Astrocyte of the spinal cord (primary cell): ENCODE measurements around the gene LMX1A.

Experiments
- DNase-seq: peaks from one replicate; pipeline ENCODE4 v3.0.0; 2011; ENCODE audit warnings: low read depth, low spot score
- H3K4me3 ChIP-seq: 2 replicates; pipeline ENCODE4 v1.5.1; 2011; ENCODE audit warnings: low read depth, mild to moderate bottlenecking, low read length, moderate library complexity
- in situ Hi-C: cut with HindIII; loops from 2 replicates; pipeline ENCODE4 v1.10.0; 2017; ENCODE audit warnings: low sequenced_read_pairs
- TF ChIP-seq, protein P1 (sequence below): IDR thresholded peaks from 2 replicates; pipeline ENCODE4 v1.5.1; 2012; ENCODE audit warnings: low read depth, mild to moderate bottlenecking, low read length, inconsistent platforms

LMX1A gene

DNA sequence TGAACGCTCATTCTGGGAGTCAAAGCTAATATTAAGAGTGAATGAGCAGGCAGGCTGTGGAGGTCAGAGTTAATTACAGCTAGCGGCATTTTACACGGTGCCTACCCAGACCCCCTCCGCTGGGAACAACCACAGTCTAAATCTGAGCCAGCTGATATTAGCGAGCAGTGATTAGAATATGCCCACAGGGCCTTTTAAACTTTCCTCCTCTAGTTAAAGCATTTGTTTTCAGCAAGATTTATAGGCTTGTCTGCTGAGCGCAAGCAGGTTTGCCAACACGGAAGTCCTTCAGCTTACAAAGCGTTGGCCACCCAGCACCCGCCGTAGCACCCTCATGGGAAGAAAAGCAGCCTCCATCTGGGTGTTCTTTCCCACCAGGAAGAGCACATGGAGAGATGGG lies 72.1 kb downstream of the LMX1A start:
- no peak for DNase-seq
- in situ Hi-C loops = no loop called here
- TF ChIP-seq, protein P1, sequence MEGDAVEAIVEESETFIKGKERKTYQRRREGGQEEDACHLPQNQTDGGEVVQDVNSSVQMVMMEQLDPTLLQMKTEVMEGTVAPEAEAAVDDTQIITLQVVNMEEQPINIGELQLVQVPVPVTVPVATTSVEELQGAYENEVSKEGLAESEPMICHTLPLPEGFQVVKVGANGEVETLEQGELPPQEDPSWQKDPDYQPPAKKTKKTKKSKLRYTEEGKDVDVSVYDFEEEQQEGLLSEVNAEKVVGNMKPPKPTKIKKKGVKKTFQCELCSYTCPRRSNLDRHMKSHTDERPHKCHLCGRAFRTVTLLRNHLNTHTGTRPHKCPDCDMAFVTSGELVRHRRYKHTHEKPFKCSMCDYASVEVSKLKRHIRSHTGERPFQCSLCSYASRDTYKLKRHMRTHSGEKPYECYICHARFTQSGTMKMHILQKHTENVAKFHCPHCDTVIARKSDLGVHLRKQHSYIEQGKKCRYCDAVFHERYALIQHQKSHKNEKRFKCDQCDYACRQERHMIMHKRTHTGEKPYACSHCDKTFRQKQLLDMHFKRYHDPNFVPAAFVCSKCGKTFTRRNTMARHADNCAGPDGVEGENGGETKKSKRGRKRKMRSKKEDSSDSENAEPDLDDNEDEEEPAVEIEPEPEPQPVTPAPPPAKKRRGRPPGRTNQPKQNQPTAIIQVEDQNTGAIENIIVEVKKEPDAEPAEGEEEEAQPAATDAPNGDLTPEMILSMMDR = no peak
- no peak overlapping the region for H3K4me3 ChIP-seq

DNA sequence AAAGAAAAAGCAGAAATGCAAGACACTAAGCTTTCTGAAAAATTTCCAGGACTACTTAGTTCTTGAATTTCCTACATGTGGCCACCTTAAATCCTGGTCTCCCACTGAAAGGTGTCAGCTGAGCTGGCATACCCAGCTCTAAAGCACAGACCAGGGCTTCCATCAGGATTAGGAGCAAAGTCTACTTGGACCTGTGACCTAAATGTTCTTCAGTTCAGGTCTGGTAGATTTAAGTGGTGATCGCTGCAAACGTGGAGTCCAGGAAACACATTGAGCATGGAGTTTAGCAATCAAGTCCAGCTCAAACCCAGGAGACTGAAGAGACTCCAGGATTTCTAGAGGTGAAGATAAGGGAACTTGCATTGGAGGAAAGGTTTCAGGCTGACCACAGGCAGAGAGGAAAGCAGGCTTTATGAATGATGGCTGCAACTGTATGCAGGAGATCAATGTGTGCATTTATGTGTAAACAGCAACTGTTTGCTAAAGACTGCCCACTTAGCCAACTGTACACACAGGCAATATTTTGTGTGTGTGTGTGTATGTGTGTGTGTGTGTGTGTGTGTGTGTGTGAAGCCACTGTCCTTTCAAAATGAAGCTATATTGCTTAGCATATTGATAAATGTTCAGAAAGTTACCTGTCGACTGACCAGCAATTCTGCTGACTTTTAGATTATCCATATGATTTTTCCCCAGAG lies 75.2 kb downstream of the LMX1A start:
- DNase-seq = no peak
- no peak overlapping the region for H3K4me3 ChIP-seq
- TF ChIP-seq, protein P1 = no peak
- in situ Hi-C loops = no loop called here

DNA sequence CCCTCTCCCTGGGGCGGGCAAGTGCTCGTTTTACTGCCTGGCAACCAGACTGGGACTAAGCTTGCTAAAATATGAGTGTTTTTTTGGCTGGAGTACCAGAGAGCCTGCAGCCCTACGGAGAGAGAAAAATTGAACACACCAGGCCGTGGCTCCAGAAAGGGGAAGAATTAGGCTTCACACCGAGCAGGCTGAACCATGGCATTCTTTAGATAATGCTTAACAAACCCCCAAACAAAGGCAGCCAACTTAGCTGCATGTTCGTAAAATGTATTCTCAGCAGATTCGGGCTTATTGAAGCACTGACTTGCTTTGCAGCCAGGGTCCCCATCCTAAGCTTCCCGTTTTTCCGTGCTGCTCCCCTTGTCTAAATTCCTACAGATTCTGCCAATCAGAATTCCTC lies 76.6 kb downstream of the LMX1A start:
- no peak for DNase-seq
- in situ Hi-C loops = no loop called here
- no peak overlapping the region for H3K4me3 ChIP-seq
- TF ChIP-seq, protein P1 = no peak

DNA sequence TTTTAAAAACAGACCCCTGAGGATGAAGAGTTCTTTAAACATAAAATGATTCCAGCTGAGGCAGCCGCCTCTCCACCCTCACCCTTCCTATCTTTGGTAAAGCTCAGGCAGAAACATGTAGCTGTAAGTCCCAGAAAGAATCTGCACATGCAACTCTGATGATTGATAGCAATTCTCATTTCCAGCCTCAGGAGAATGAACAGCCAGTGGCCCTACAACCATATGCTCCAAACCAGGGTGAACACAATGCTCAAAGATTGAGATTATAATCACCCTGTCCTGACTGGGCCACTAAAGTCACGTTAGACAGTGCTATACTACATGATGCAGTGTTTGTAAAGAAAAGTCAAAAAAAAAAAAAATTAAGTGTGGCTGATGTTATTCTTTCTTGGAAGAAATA lies 80.2 kb downstream of the LMX1A start:
- TF ChIP-seq, protein P1 = no peak
- in situ Hi-C loops = no loop called here
- no peak for DNase-seq
- no peak overlapping the region for H3K4me3 ChIP-seq

DNA sequence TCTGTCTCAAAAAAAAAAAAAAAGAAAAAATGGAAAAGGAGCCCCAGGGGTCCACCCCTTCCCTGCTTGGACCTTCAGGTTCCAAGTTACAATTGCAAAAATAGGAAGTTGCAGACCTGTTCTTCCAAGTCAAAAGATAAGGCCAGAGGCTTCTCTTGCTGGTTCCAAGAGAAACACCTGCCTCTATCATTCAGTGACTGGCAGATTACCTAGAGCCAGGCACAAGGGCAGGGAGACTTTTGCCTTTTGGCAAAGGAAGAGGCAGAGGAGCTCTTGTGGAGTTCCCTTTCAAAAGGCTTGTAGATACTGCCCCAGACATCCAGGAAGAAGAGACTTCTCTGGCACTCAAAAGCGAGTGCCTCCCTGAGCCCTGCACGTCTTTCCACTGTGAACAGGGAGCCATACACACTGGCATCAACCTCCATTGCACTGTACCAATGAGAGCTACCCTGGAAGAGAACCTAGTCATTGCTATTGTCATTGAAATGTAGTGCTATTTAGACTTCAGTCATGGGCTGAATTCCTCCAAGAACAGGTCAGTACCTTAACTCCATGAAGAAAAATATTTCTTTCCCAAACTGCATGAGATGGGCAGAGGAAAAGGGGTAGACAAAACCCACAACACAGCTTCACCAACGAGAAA lies 91.2 kb downstream of the LMX1A start:
- no peak for DNase-seq
- H3K4me3 ChIP-seq = no peak overlapping the region
- TF ChIP-seq, protein P1 = no peak
- in situ Hi-C loops = no loop called here

DNA sequence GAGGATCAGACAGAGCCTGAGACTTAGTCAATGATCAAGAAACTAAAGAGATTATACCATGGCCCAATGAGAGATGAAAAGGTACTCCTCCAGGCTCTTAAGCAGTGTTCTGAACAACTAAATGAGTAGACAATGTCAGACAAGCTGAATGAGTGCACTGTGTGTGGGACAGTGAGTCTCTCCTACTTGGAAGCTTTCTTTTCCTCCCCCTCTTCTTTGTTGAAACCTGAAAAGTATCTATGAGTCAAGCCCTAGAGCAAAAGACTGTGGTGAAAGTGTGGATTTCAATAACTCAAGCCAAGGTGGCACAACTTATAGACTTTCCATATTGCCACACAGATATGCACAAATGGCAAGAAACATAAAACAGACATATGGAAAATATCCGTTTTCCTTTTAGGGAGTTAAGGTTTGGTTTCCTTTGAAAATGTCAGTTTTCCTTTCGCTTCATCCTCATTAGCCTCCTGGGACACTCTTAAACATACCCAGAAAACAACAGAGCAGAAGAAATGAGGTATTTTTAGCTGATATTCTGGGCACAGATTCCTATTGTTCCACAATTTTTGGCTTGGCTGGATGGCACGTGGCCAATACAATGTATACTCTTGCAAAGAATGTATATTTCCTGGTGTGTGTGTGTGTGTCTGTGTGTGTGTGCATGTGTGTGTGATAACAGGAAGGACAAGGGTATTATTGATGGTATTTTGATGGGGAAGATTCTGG lies 96.6 kb downstream of the LMX1A start:
- H3K4me3 ChIP-seq = no peak overlapping the region
- no peak for DNase-seq
- in situ Hi-C loops = no loop called here
- TF ChIP-seq, protein P1 = no peak
